GM12801 (cell line): ENCODE measurements around the gene VMP1.

Experiments used
- CTCF ChIP-seq: IDR thresholded peaks from one replicate; pipeline ENCODE4 v1.5.1; 2011; ENCODE audit warnings: control low read depth; ENCODE audit not compliant: insufficient read length; ENCODE audit errors: extremely low read depth

The VMP1 gene

GRCh38 chr17:59779521-59779920, 72.1 kb downstream of the VMP1 start:
- no peak for TF ChIP-seq CTCF

- TF ChIP-seq CTCF = no peak
These were observed 76.0 kb downstream of the VMP1 start for GRCh38 chr17:59783221-59784047.

- no peak for TF ChIP-seq CTCF
These were observed 77.8 kb downstream of the VMP1 start for GRCh38 chr17:59785091-59785799.

- TF ChIP-seq CTCF = no peak
These were observed 78.7 kb downstream of the VMP1 start for GRCh38 chr17:59786213-59786535.

GRCh38 chr17:59786536-59787319, 79.3 kb downstream of the VMP1 start:
- TF ChIP-seq CTCF = no peak

- no peak for TF ChIP-seq CTCF
These were observed 83.5 kb downstream of the VMP1 start for GRCh38 chr17:59790910-59791309.
